SK-N-MC (cell line): ENCODE results near the gene MYF5.

Source experiments
- EZH2 ChIP-seq: fragments of 200-600 bp; sonication (generic); IDR thresholded peaks from one replicate; pipeline ENCODE4 v1.6.1; 2017; ENCODE audit warnings: antibody characterized with exemption
- FOXP2 ChIP-seq: optimal IDR thresholded peaks from 2 replicates; pipeline ENCODE3; 2011; ENCODE audit warnings: mild to moderate bottlenecking, moderate library complexity; ENCODE audit not compliant: insufficient read depth; ENCODE audit errors: extremely low read length, control extremely low read depth
- POLR2AphosphoS5 ChIP-seq: IDR thresholded peaks from 2 replicates; pipeline ENCODE4 v1.6.1; 2012; ENCODE audit warnings: mild to moderate bottlenecking, low read depth, low read length, borderline replicate concordance

- TF ChIP-seq EZH2 (no peak), POLR2AphosphoS5 (no peak), FOXP2 (no peak)
Measured at GRCh38 chr12:80679346-80680131, 37.2 kb upstream of the MYF5 start.
